ENCODE data around the gene SLC2A2. TPM values are rescaled to one million over a fixed set of nuclear protein-coding genes. Genes with fewer than 3 reads are reported as not detected.
A peak's percentile ranks its signal among the peaks of the same experiment; 100 is the strongest.

The SLC2A2 gene
- total RNA-seq, result not detected

DNA sequence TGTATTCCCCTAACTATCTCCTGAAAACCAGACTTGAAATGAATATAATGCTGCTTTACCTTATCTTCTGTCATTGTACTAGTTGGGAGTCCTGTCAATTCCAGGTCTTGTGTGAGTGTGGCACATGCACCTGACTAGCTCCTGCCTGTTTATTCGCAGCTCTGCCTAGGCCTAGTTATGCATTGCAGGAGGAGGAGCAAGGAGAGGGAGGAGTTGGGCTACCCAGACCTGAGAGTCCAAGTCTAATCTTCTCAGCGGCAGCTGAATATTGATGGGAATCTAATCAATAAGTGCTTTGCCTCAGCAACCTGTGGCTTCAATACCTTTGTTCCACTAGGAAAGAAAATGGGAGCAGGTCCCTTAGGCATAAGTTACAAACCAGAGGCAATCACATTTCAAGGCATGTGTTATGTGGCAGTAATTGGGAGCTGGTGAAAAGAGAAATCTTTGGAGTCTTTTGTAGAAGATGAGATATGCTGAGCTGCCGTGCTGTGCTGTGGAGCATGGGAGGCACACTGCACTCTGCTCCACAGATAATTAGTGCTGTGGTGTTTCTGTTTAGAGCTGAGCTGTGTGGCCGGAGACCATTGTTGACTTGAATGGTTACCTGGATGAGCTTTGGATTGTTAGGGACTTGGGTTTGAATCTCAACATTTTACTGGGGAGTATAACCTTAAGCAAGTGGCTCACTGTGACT lies at the start of gene SLC2A2:
TSS of gene SLC2A2 (minus strand) at position 124 of the 697 bp plus-strand sequence. CDS start at position 74, 50 bp downstream.
- no peak for DNase-seq

DNA sequence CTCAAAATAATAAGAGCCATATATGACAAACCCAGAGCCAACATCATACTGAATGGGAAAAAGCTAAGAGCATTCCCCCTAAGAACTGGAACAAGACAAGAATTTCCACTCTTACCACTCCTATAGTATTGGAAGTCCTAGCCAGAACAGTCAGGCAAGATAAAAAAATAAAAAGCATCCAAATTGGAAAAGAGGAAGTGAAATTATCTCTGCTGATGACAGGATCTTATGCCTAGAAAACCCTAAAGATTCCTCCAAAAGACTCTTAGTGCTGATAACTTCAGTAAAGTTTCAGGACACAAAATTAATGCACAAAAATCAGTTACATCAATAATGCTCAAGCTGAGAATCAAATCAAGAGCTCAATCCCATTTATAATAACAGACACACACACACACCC lies 45.9 kb upstream of the SLC2A2 start:
- no peak for DNase-seq

DNA sequence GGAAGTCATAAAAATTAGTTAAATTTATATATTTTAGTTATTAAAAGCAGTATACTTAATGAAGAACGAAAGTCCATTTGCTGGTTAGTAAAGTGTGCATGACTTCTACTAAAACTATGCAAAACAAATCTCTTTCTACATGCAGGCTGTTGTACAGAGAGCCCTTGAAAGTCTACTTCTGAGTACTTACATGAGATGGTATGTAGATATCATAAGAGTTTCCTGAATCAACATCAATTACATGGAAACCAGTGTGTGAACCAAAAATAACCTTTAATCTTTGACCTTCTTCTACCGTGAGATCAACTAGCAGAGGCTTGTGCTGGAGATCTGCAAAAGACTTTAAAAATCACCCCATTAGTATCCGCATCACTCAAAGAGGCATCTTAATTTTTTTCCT lies 42.1 kb upstream of the SLC2A2 start:
- DNase-seq, result no peak

GRCh38 chr3:171066206-171066605 lies 39.7 kb upstream of the SLC2A2 start:
- no peak for DNase-seq

DNA sequence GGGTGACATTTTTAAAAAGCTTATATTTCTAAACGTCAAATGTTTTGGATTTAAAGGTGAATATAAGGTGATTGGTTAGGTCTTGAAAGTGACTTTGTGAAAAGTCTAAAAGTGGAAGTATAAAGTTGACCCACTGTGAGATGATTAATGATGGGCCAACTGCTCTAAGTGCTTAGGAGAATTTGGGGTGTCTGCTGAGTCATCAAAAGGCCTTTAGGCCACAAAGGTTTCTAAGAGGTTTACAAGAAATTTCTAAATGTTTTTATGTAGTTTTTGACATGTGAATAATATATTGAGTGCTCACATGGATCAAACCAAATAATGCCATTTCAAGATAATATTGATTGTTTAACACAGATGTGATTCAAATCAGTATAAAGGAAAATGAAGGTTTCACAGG lies 39.2 kb upstream of the SLC2A2 start:
- DNase-seq, result no peak

DNA sequence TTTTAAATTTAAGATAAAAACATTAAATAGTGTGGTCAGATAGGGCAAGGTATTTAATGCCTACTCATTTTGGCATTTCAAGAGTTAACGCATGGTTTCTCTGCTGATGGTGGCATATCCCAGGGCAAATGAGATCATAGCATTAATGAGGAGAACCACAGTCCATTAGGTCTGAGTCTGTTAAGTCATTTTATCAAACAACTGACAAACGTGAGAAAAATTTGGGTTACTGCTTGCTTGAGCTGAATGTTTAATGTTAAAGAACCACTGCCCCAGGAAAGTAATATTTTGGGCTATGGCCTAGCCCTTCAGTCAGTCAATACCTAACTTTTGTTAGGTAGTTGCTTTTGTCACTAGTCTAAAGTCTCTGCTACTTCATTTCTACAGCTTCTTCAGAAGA lies 37.9 kb upstream of the SLC2A2 start:
- DNase-seq, result no peak

DNA sequence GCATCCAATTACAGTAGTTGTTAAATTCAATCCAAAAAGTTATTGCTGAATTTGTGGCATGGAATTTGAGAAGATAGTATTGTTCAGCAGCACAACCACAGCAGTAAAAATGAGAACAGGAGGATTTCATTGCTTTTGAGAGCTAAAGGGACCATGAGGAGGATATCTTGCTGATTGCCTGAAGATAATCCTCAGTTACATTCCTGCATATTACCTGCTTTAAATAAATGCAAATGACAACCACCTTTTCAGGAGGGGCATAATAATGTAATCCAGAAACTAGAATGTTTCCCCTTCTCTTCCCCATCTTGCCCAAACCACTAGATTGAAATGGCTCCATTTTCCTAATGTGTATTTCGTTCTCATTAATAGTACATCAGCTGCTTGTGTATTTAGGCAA lies 35.2 kb upstream of the SLC2A2 start:
- DNase-seq, result no peak

DNA sequence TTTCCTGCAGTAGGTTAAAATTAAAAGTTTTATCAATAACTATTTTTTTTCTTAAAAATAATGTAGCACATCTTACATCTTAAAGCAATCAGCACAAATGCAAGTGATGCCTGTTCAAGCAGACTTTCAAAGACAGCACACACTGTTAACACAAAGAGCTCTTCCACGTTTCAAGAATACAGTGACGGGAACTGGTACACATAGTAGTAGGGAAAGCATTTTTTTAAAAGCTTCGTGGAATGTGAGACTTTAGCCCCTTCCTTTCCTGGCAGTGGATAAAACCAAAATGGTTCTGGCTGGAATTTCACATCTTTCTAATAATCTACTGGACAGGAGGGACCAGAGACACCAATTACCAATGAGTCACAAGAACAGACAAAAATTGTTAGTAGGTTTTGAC lies 33.5 kb upstream of the SLC2A2 start:
- no peak for DNase-seq

DNA sequence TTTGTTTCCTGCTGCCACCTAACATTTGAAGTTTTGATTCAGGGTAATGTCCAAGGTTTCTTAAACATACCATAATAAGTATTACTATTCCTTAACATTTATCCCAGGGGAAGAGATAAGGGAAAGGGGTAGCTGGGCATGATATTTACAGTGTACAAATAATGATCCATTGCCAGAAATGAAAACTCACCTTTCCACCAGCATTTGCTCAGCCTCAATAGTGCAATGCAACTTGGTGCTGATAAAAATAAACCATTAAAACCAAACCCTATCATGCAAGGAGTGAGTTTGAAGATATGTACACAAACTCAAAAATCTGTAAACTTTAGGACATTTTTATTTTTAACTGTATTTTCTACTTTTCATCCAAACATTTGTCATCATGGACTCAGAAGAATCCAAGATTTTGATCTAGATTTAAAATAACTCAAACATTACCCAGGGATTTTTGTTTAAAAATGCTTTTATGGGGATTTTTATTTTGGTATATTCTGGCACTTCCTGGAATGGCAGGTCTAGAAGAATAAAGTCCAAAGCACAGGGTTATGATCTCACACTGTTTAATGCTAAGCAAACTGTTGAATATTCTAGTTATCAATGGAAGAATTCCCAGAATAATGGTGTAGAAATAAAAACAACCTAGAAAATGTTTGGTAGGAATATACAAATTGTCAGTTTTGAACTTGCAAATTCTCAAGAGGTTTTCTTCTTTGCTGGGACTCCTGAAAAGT lies 32.5 kb upstream of the SLC2A2 start:
- DNase-seq, result no peak

GRCh38 chr3:171058058-171058457 lies 31.5 kb upstream of the SLC2A2 start:
- DNase-seq, result no peak

- DNase-seq, result no peak
Observed at GRCh38 chr3:171057072-171057471, 30.6 kb upstream of the SLC2A2 start.

- no peak for DNase-seq
Observed at GRCh38 chr3:171056528-171056927, 30.0 kb upstream of the SLC2A2 start.

DNA sequence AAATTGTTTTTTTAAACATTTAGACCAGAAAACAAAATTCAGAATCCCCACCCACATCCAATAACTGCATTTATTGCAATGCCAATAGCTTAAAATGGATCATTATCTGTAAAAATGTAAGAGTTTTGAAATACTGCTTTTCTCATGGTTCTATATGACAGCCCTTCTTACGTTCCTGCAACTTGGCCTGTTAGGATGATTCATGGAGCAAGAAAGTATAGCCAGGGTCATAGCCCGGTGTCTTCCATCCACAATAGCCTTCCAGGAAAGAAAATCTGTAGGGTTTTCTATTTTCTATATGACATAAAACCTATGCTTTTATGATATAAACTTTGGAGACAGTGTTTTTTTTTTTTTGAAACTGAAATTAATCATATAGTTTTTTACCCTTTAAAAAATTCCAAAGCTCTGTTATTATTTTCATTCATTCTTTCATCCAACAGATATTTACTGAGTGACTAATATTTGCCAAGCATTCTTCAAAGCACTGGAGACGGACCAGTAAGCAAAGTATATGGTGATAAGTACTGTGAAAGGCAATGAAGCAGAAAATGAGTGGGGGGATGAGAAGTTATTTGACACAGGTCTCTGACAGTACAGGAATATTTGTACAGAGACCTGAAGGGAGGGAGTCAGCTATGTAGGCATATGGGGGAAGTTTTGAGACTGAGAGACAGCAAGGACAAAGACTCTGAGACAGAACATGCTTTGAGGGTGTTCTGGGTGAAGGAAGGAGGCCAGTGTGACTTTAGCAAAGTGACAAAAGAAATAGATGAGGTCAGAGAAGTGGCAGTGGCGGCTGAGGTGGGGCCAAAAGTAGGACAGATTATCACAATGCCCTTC lies 29.0 kb upstream of the SLC2A2 start:
- no peak for DNase-seq

DNA sequence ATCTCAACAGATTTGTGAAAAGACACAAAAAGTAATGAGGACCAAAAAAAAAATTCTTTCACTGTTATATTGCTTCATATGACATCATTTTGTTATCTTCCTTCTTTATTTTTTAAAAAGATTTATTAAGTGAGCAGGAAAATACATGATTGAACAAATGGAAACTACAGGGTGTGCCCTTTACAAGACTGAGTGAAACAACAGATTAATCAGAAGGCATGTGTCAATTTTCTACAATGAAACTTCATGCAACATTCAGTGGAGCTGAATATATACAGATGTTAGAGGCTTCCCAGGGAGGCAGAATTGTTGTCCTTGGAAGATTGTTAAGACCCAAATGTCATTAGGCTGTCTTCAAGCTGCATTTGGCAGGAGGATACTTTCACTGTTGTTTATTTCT lies 28.4 kb upstream of the SLC2A2 start:
- no peak for DNase-seq

DNA sequence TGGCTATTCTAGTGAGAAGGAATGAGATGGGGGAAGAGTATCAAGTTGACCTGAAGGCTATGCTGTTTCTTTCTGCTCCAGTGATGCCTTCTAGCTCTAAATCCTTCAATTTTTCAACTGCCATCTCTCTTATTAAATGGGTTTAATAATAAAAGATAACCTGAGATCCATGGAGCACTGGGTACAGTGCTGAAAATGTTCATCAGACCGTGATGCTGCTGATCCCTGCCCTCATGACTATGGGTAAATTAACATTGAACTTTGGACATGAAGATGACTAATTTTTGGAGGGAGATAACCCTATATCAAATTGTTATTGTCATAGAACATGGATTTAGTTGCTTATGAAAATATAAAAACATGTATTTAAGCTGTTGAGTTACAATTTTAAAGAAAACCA lies 27.7 kb upstream of the SLC2A2 start:
- DNase-seq, result no peak

DNA sequence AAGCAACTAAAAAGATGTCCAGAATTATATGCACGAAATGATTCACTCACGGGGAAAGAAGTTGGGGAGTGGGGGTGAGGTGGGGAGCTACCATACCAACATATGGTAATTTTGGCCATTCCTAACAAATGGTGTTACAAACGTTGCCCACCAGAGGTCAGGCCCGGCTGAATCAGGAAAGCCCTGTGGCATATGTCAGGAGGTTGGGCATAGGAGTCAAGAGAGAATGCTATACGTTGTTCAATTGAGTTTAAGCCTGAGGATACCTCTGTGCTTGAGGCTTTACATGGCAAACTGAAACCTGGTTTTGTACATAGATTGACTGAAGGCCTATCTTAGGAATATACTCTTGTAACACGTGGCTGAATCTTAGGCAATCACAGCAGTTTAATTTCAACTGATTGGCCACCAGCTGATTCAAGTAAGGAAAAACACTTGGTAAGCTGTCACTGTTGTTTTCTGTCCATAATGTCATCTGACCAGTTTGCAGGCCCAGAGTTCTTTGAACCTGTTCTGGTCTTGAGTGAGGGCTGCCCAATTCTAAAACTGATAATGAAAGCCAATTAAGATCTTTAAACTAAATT lies 23.4 kb upstream of the SLC2A2 start:
- DNase-seq, result peak; percentile 7

- no peak for DNase-seq
Observed at GRCh38 chr3:171046760-171047159, 20.2 kb upstream of the SLC2A2 start.

DNA sequence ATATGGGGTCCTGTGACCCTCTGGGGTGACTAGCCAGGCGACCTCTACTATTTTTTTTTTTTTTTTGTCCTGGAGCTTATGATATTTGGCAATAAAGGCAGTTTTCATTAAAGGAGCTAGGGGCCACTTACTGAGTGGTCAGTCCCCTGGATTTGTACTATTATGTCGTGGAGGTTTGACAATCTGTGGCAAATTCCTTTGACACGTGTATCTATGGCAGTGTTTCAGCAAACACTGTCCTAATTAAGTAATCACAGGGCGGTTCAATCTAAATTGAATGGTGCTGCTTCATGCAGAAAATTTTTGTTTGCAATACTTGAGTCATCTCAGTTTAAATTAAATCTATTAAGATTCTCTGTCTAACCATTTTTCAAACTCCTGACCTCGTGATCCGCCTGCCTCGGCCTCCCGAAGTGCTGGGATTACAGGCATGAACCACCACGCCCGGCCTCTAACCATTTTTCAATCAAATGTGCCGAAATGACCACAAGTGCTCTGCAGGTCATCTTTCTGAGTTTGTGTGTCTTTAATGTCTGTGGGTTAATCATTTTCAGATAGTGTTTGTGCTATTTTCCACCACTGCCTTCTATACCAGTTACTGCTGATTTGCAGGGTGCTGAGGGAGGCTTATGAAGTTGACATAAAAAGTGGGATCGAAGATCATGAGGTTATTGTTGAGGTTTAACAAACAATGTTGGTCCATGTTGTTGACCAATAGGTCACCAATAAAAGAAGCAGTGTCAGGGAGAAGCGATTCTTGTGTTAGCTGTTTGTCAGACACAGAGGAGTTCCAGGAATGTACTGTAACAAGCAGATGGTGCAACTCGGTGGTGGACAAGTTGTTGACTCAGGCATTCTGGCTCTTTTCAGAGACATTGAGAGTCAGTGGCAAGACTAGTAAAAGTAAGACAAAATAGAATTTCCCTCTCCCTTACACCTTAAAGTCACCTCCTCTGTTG lies 18.6 kb upstream of the SLC2A2 start:
- DNase-seq, result no peak

GRCh38 chr3:171044384-171044783 lies 17.9 kb upstream of the SLC2A2 start:
- DNase-seq, result no peak

- no peak for DNase-seq
Observed at GRCh38 chr3:171039674-171040073, 13.2 kb upstream of the SLC2A2 start.

- no peak for DNase-seq
Observed at GRCh38 chr3:171038342-171038741, 11.8 kb upstream of the SLC2A2 start.

DNA sequence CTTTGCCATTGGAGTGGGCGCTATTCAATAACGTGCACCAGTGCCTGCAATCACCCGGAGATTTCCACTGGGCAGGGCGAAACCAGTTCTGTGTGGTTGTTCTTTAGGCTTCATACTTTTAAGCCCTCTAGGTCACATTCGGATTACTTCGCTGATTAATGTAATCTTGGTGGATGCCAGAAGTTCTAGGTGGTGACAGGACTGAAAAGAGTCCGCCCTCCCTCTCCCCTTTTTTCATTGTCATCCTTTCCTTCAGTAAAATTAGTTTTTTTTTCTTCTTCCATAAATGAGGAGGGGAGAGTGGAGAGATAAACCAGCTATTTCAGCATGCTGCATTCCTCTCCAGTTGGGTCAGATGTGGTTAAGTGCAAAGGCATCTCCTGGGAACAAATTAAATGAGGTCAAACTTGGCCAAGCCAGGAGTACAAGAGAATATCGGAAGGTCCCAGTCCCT lies 2.3 kb upstream of the SLC2A2 start:
- DNase-seq, result no peak

All from effector CD4-positive, alpha-beta T cell (primary cell).